GM21423 (cell line): Measurements from ENCODE around the gene GRM7.

Source experiments
- ATAC-seq: cut with Tn5 transposase; IDR thresholded peaks from one replicate; pipeline ENCODE4 v1.9.1; 2021; ENCODE audit warnings: mild to moderate bottlenecking, moderate library complexity; ENCODE audit not compliant: unreplicated experiment

Gene GRM7

DNA sequence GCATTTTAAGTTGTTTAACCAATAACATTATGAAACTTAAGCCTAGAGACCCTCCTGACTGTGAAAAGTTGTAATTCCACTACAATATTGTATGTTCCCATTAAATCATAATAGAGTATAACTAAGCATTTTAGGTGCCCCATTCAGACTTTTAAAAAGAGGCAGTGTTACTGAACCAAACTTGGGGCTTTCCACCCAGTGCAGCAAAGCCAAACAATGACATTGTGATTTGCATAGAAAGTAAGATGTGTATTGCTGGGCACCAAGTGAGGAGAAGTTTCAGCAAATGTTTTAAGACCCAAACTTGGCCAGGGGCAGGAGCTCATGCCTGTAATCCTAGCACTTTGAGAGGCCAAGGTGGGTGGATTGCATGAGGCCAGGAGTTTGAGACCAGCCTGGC lies 706.2 kb downstream of the GRM7 start:
- ATAC-seq = no peak

DNA sequence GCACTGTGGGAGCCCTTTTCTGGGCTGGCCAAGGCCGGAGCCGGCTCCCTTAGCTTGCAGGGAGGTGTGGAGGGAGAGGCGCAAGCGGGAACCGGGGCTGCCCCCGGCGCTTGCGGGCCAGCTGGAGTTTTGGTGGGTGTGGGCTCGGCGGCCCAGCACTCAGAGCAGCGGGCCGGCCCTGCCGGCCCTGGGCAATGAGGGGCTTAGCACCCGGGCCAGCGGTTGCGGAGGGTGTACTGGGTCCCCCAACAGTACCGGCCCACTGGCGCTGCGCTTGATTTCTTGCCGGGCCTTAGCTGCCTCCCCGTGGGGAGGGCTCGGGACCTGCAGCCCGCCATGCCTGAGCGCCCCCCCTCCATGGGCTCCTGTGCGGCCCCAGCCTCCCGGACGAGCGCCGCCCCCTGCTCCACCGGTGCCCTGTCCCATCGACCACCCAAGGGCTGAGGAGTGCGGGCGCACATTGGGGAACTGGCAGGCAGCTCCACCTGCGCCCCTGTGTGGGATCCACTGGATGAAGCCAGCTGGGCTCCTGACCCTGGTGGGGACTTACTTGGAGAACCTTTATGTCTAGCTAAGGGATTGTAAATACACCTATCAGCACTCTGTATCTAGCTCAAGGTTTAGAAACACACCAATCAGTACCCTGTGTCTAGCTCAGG lies 707.7 kb downstream of the GRM7 start:
- ATAC-seq = no peak

GRCh38 chr3:7573330-7573729 lies 712.4 kb downstream of the GRM7 start:
- no peak for ATAC-seq

DNA sequence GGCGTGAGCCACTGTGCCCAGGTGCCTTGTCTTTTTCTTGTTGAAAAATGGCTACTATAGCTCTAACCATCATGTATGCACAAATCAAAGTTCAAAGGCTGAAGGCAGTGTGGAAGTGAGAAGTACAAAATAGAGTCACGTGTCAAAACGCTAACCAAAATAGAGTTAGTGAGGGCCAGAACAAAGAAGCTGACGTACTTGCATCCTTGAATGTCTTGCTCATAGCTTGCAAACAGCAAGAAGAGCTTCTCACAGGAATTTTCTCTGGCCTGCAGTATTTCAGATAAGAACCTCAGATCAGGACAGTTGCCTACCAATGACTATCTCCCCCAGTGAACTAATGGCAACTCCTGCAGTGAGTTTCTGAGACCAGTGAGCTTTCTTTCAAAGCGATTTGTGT lies 713.5 kb downstream of the GRM7 start:
- no peak for ATAC-seq

DNA sequence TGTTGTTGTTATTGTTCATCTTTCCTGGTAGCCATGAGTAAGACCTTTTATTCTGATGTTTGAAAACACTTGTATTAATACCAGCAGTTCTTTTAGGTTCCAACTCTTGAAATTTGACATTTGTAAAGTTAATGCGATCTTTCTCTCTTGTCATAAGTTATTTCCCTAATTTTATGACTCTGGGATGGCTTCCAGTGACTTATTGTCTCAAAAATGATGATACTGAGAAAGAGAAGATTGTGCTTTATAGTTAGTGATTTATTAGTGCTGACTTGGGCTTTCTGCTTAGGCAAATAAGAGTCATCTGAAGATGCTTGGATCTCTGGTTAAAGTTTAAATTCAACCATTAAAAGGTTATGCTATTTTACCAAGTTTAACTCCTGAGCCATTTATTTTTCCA lies 715.2 kb downstream of the GRM7 start:
- no peak for ATAC-seq

- ATAC-seq = no peak
Observed at GRCh38 chr3:7576506-7576905, 715.6 kb downstream of the GRM7 start.

- no peak for ATAC-seq
Observed at GRCh38 chr3:7577513-7577912, 716.6 kb downstream of the GRM7 start.

DNA sequence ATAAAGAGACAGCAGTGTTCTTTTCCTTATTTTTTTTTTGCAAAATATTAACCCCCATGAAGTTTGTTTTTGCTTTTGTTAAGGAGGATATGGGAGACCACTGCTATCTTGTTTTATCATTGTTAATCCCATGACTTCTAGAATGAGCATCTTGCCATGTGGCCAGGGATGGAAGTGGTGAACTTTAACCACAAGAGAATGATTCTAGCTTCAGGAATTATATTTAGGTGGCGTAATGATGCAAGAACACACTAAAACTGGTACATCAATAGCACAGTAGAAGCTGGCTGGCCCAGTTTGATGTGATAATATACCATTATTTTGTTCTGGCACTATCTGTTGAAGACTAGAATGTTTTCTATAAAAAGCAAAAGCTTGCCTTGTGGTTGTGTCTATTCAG lies 720.9 kb downstream of the GRM7 start:
- ATAC-seq = no peak

GRCh38 chr3:7585052-7585451 lies 724.1 kb downstream of the GRM7 start:
- no peak for ATAC-seq

DNA sequence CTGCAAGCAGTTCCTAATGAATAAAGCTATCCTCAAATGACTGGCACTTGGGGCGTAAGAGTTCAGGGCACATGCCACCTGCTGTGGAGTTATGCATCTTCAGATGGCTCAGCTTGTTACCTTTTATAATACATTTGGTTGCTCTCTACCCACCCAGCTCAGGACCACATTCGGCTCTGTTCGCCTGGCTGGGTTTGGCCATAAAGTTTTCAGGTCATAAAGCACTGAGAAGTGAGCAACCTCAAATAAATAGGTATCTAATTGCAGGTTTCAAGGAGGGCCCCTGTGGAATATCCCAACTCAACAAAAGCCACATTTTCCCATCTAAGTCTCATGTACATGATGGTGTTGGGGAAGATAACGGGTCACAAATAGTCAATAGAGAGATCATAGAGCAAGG lies 727.3 kb downstream of the GRM7 start:
- ATAC-seq = no peak

- no peak for ATAC-seq
Observed at GRCh38 chr3:7589526-7589925, 728.6 kb downstream of the GRM7 start.

GRCh38 chr3:7602297-7602696 lies 741.4 kb downstream of the GRM7 start:
- no peak for ATAC-seq

DNA sequence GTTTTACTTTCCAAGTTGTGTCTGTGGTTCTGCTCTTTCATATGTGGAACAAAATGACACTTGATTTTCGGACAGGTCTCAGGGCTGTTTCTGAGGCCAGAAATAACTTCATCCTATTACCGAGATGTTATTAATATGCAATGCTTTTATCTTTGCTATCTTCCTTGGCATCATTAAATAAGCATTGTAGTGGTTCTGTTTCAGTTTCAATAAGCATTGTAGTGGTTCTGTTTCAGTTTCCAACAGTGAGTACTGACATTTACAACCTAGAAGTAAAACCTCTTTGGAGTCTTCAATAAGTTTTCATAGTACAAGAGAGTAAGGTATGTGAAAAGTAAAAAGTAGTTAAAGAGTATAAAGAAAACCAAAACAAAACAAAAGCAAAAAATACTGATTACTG lies 746.2 kb downstream of the GRM7 start:
- no peak for ATAC-seq

DNA sequence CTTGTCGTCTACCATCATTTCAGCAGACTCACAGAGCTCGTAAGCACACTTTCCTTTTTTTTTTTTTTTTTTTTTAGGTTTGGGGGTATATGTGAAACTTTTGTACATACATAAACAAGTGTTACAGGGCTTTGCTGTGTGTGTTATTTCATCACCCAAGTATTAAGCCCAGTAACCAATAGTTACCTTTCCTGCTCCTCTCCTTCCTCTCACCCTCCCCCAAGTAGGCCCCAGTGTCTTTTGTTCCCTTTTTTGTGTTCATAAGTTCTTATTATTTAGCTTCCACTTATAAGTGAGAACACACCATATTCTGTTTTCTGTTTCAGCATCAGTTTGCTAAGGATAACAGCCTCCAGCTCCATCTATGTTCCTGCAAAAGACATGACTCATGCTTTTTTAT lies 746.8 kb downstream of the GRM7 start:
- ATAC-seq = no peak

- ATAC-seq = no peak
Observed at GRCh38 chr3:7610634-7611033, 749.7 kb downstream of the GRM7 start.

DNA sequence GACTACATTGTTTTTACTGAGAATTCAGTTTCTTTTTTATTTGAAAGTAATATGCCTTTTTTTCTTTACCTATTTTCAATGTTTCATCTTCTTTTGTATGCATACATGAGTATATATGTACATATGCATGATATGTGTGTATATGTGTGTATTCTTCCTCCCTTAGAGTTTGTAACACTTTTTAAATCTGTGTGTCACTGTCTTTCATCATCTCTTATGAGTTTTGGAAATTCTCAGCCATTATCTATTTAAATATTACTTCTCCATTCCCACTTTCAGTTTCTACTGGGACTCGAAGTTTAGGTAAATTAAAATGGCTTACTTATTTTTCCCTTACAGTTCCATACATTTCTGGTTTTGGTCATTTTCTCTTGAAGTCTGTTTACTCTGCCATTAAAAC lies 754.1 kb downstream of the GRM7 start:
- no peak for ATAC-seq

DNA sequence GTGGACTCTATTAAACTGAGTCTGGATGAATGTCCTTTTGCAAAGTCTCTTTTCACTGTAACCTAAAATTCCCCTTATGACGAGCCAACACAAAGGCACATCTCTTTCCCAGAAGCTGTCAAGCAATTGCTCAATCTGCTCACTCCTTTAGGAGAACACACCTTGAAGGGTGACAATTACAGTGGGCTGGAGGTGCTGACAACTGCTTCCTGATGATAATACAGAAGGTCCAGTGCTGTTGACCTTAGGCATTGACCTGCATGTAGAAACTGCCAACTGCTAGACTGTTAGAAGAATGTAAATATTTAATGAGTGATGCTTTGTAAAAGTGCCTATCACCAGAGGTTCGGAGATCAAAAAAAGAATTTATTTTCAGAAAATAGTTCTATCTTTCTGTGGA lies 757.7 kb downstream of the GRM7 start:
- no peak for ATAC-seq

DNA sequence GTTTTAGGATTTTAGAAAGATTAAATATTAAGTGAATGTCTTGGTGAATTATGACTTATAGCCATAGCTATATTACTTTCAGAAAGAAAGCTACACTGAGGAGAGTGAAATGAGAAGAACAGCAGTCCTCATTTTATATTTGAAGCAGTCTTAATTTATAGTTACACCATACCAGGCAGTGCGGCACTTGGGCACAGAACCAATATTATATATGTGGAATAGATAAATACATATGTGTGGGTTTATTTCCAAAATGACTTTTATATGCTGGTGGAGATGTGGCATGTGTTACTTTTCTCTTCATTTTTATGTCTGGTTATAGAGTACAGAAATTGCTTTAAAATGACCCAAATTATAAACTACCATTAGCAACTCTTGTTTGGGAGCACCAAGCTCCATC lies 759.5 kb downstream of the GRM7 start:
- ATAC-seq = no peak

DNA sequence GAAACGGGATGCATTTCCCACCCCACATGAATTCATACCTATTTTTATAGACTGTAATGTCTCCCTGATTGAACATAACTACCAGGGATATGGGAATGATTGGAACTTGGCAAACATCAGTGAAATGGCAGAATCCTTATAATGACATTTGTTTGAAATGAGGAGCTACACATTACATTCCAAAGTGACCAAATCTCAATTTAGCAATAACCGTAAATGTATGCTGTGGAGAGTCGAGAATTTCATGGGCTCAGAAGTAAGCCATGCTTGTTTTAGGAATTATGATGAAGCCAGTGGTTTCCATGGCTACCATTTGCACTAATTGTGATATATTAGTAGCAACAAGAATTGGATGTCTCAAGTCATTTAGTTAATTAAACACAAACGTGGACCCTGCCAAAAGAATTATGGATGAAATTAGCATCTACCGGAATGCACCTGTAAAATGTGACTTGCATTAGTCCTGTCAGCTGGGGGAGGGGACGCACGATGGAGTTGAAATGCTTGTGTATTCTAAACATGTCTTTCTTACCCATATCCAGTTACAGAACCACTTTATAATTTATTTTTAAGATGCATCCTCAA lies 760.2 kb downstream of the GRM7 start:
- ATAC-seq = no peak

- ATAC-seq = no peak
Observed at GRCh38 chr3:7621651-7622050, 760.7 kb downstream of the GRM7 start.

- ATAC-seq = no peak
Observed at GRCh38 chr3:7625021-7625420, 764.1 kb downstream of the GRM7 start.

- no peak for ATAC-seq
Observed at GRCh38 chr3:7630351-7630911, 769.5 kb downstream of the GRM7 start.

GRCh38 chr3:7630925-7631324 lies 770.0 kb downstream of the GRM7 start:
- no peak for ATAC-seq
